Measurements from ENCODE around the gene CPED1.
"Not testable (repeated sequence)": the region's sequence is repeated elsewhere in the genome, so short reads cannot be mapped to it uniquely, and the experiment has no call there.

CPED1 gene

GRCh38 chr7:120996333-120996987 lies 7.9 kb downstream of the CPED1 start:
- DNase-seq (ENCODE audit: low read depth in 2 of 2) = no peak

GRCh38 chr7:120996988-120997345 lies 8.5 kb downstream of the CPED1 start:
- no peak for DNase-seq (ENCODE audit: low read depth in 2 of 2)

- no peak for DNase-seq (ENCODE audit: low read depth in 2 of 2)
These were observed 9.5 kb downstream of the CPED1 start for GRCh38 chr7:120997882-120998474.

GRCh38 chr7:120998520-120998919 lies 10.0 kb downstream of the CPED1 start:
- no peak for DNase-seq (ENCODE audit: low read depth in 2 of 2)

- DNase-seq (ENCODE audit: low read depth in 2 of 2) = no peak
These were observed 10.6 kb downstream of the CPED1 start for GRCh38 chr7:120998996-120999565.

GRCh38 chr7:121000081-121000983 lies 11.8 kb downstream of the CPED1 start:
- DNase-seq (ENCODE audit: low read depth in 2 of 2) = no peak

- DNase-seq (ENCODE audit: low read depth in 2 of 2) = no peak
These were observed 12.9 kb downstream of the CPED1 start for GRCh38 chr7:121001234-121001906.

- no peak for DNase-seq (ENCODE audit: low read depth in 2 of 2)
These were observed 13.7 kb downstream of the CPED1 start for GRCh38 chr7:121002048-121002756.

GRCh38 chr7:121002757-121003200 lies 14.3 kb downstream of the CPED1 start:
- DNase-seq (ENCODE audit: low read depth in 2 of 2) = no peak

GRCh38 chr7:121003986-121004685 lies 15.6 kb downstream of the CPED1 start:
- no peak for DNase-seq (ENCODE audit: low read depth in 2 of 2)

- DNase-seq (ENCODE audit: low read depth in 2 of 2) = not testable (repeated sequence)
These were observed 16.5 kb downstream of the CPED1 start for GRCh38 chr7:121005058-121005457.

- no peak for DNase-seq (ENCODE audit: low read depth in 2 of 2)
These were observed 17.6 kb downstream of the CPED1 start for GRCh38 chr7:121005996-121006584.

- DNase-seq (ENCODE audit: low read depth in 2 of 2) = no peak
These were observed 18.3 kb downstream of the CPED1 start for GRCh38 chr7:121006711-121007315.

- DNase-seq (ENCODE audit: low read depth in 2 of 2) = no peak
These were observed 20.3 kb downstream of the CPED1 start for GRCh38 chr7:121008816-121009215.

GRCh38 chr7:121011401-121011800 lies 22.9 kb downstream of the CPED1 start:
- DNase-seq (ENCODE audit: low read depth in 2 of 2) = no peak

GRCh38 chr7:121012170-121012874 lies 23.8 kb downstream of the CPED1 start:
- no peak for DNase-seq (ENCODE audit: low read depth in 2 of 2)

GRCh38 chr7:121012919-121013318 lies 24.4 kb downstream of the CPED1 start:
- no peak for DNase-seq (ENCODE audit: low read depth in 2 of 2)

GRCh38 chr7:121015560-121015959 lies 27.0 kb downstream of the CPED1 start:
- DNase-seq (ENCODE audit: low read depth in 2 of 2) = no peak

GRCh38 chr7:121016966-121017365 lies 28.5 kb downstream of the CPED1 start:
- DNase-seq (ENCODE audit: low read depth in 2 of 2) = no peak
